Mucosa of descending colon (tissue), 3 donors: Measurements from ENCODE around the gene MPL. TPM values are rescaled to one million over a fixed set of nuclear protein-coding genes. Genes with fewer than 3 reads are reported as not detected.

ENCODE experiments used
- ATAC-seq: fragments of 200-7000 bp; cut with Tn5 transposase; one replicate; pipeline ENCODE4 v1.9.1; 2020; ENCODE audit warnings: mild to moderate bottlenecking, moderate library complexity
- DNase-seq, 3 donors: peaks; one replicate each; pipeline ENCODE4 v3.0.0-alpha.2; 2020
- H3K36me3 ChIP-seq: fragments of 200-600 bp; one replicate; pipeline ENCODE4 v1.8.0; 2021; ENCODE audit warnings: low read depth, mild to moderate bottlenecking
- H3K4me1 ChIP-seq: fragments of 200-600 bp; one replicate; pipeline ENCODE4 v1.8.0; 2021; ENCODE audit warnings: low read depth, mild to moderate bottlenecking
- H3K4me3 ChIP-seq: fragments of 200-600 bp; one replicate; pipeline ENCODE4 v1.8.0; 2021; ENCODE audit warnings: mild to moderate bottlenecking
- H3K9me3 ChIP-seq: fragments of 200-600 bp; one replicate; pipeline ENCODE4 v1.8.0; 2021; ENCODE audit warnings: mild to moderate bottlenecking
- CTCF ChIP-seq: fragments of 200-600 bp; IDR thresholded peaks from one replicate; pipeline ENCODE4 v1.8.0; 2022; ENCODE audit warnings: antibody characterized with exemption, mild to moderate bottlenecking
- intact Hi-C, 2 donors: fragments of 100-400 bp; cut with DNase I in 1 of 2; cut with micrococcal nuclease in 1 of 2; formaldehyde crosslinking; loops; one replicate each; pipeline versions ENCODE4 v1.11.0 to v1.11.1; 2022; cut with DNase I, micrococcal nuclease
- total RNA-seq, 3 donors: library from RNA; stranded (reverse); fragmentation: NEBNext Ultra II Directional in 2 of 3; extraction: Animal tissue kit (Norgen Biotek cat#: 25700) in 2 of 3; gene quantifications; one replicate each; pipeline versions ENCODE4 v1.2.1 to v1.2.4, GENCODE V29; 2021 to 2023
- donor health status: DM: no; HTN: no; CAD: no; lungs with moderate emphysema.
- donor health status: DM: no; HTN: no; CAD: no.
- donor health status: DM: no; HTN: yes; CAD: no.

The MPL gene
- total RNA-seq, 3 donors from 2014 or later = 0.81 to 1.0 TPM; not detected in 1

GRCh38 chr1:43293176-43293575 is 44.4 kb upstream of the MPL start:
- intact Hi-C loops = no loop called here
- H3K4me3 ChIP-seq = no peak overlapping the region
- ATAC-seq = no peak
- no peaks in the 10 kb centered on the region for H3K36me3 ChIP-seq
- no peak for TF ChIP-seq CTCF
- no peaks in the 10 kb centered on the region for H3K9me3 ChIP-seq
- H3K4me1 ChIP-seq = peaks cover 32% of the 10 kb centered on the region
- no peak for DNase-seq

GRCh38 chr1:43293896-43294760 is 43.5 kb upstream of the MPL start:
- Histone ChIP-seq H3K9me3 (no peaks in the 10 kb centered on the region), H3K36me3 (no peaks in the 10 kb centered on the region), H3K4me1 (peaks cover 32% of the 10 kb centered on the region), H3K4me3 (no peak overlapping the region)
- DNase-seq (peak in 2 of 3 donors; percentile 80 to 81), ATAC-seq (peak; percentile 76)
- intact Hi-C loops = no loop called here
- no peak for TF ChIP-seq CTCF

GRCh38 chr1:43294761-43295160 is 42.9 kb upstream of the MPL start:
- Histone ChIP-seq H3K36me3 (no peaks in the 10 kb centered on the region), H3K9me3 (no peaks in the 10 kb centered on the region), H3K4me3 (no peak overlapping the region), H3K4me1 (peaks cover 32% of the 10 kb centered on the region)
- intact Hi-C loops = no loop called here
- no peak for TF ChIP-seq CTCF
- ATAC-seq = no peak
- no peak for DNase-seq

GRCh38 chr1:43296207-43296606 is 41.4 kb upstream of the MPL start:
- Histone ChIP-seq H3K9me3 (no peaks in the 10 kb centered on the region), H3K36me3 (no peaks in the 10 kb centered on the region), H3K4me3 (no peak overlapping the region), H3K4me1 (peaks cover 32% of the 10 kb centered on the region)
- intact Hi-C loops = no loop called here
- ATAC-seq (no peak), DNase-seq (no peak)
- no peak for TF ChIP-seq CTCF

- Histone ChIP-seq H3K4me3 (no peak overlapping the region), H3K36me3 (no peaks in the 10 kb centered on the region), H3K9me3 (no peaks in the 10 kb centered on the region), H3K4me1 (peaks cover 37% of the 10 kb centered on the region)
- intact Hi-C loops = no loop called here
- DNase-seq (no peak), ATAC-seq (no peak)
- TF ChIP-seq CTCF = no peak
These were observed 39.6 kb upstream of the MPL start for GRCh38 chr1:43298055-43298454.
